ENCODE measurements around the gene PLK5.

- TF ChIP-seq RARB (CRISPR knock-in tag; IDR thresholded peaks at IDR 0.05) (no peak), TOX (CRISPR knock-in tag; IDR thresholded peaks at IDR 0.05; ENCODE audit: borderline replicate concordance) (no peak), GLIS3 (CRISPR knock-in tag; IDR thresholded peaks at IDR 0.05) (no peak), ZNF70 (CRISPR knock-in tag; IDR thresholded peaks at IDR 0.05) (no peak), ZNF565 (CRISPR knock-in tag; conservative IDR thresholded peaks at IDR 0.05; ENCODE audit: low read depth) (no peak), CREB5 (CRISPR knock-in tag; IDR thresholded peaks at IDR 0.05; ENCODE audit: low read depth) (no peak), PATZ1 (CRISPR knock-in tag; IDR thresholded peaks at IDR 0.05; ENCODE audit: borderline replicate concordance) (no peak), ARNTL (CRISPR knock-in tag; IDR thresholded peaks at IDR 0.05; ENCODE audit: borderline replicate concordance, low read depth) (no peak), POU6F1 (CRISPR knock-in tag; IDR thresholded peaks at IDR 0.05; ENCODE audit: borderline replicate concordance, low read depth) (no peak), OSR1 (CRISPR knock-in tag; IDR thresholded peaks at IDR 0.05) (no peak), ZNF8 (CRISPR knock-in tag; IDR thresholded peaks at IDR 0.05) (no peak)
Observed at GRCh38 chr19:1531587-1531986, 7.7 kb downstream of the PLK5 start.

Data from SK-N-SH treated with all-trans-retinoic acid at 6 μM for 48 hours (cell line).